Renal cortical epithelial cell (primary cell): ENCODE results near the gene PDE3A. TPM values are rescaled to one million over a fixed set of nuclear protein-coding genes. Genes with fewer than 3 reads are reported as not detected.
A peak's percentile ranks its signal among the peaks of the same experiment; 100 is the strongest.

Experiments used
- DNase-seq: peaks from one replicate; pipeline ENCODE4 v3.0.0-alpha.2; 2011; ENCODE audit warnings: low read depth
- total RNA-seq: library from RNA; depleted of rRNA; stranded (reverse); fragments of >200 nt; gene quantifications from 2 replicates; pipeline ENCODE4 v1.2.3, GENCODE V29; 2014

The PDE3A gene
- total RNA-seq, 1 donor from 2014 or later: 0.10 TPM

- no peak for DNase-seq
Observed at GRCh38 chr12:20494851-20495250, 126.5 kb downstream of the PDE3A start.

GRCh38 chr12:20495997-20496396 lies 127.7 kb downstream of the PDE3A start:
- DNase-seq: no peak

- no peak for DNase-seq
Observed at GRCh38 chr12:20497707-20498106, 129.4 kb downstream of the PDE3A start.

- no peak for DNase-seq
Observed at GRCh38 chr12:20501958-20502357, 133.6 kb downstream of the PDE3A start.

GRCh38 chr12:20503858-20504257 lies 135.5 kb downstream of the PDE3A start:
- DNase-seq: no peak

- no peak for DNase-seq
Observed at GRCh38 chr12:20505056-20505455, 136.7 kb downstream of the PDE3A start.

GRCh38 chr12:20507056-20507455 lies 138.7 kb downstream of the PDE3A start:
- no peak for DNase-seq

- no peak for DNase-seq
Observed at GRCh38 chr12:20507711-20508110, 139.4 kb downstream of the PDE3A start.

- no peak for DNase-seq
Observed at GRCh38 chr12:20508359-20508758, 140.0 kb downstream of the PDE3A start.

- no peak for DNase-seq
Observed at GRCh38 chr12:20508962-20509361, 140.6 kb downstream of the PDE3A start.

GRCh38 chr12:20510811-20511210 lies 142.5 kb downstream of the PDE3A start:
- DNase-seq: no peak

GRCh38 chr12:20513189-20513588 lies 144.9 kb downstream of the PDE3A start:
- no peak for DNase-seq

GRCh38 chr12:20514598-20514997 lies 146.3 kb downstream of the PDE3A start:
- DNase-seq: no peak

- DNase-seq: no peak
Observed at GRCh38 chr12:20520532-20520931, 152.2 kb downstream of the PDE3A start.

GRCh38 chr12:20523658-20524057 lies 155.3 kb downstream of the PDE3A start:
- no peak for DNase-seq

- DNase-seq: no peak
Observed at GRCh38 chr12:20524113-20524512, 155.8 kb downstream of the PDE3A start.

GRCh38 chr12:20525064-20525610 lies 156.8 kb downstream of the PDE3A start:
- no peak for DNase-seq

GRCh38 chr12:20527417-20528163 lies 159.3 kb downstream of the PDE3A start:
- DNase-seq: peak; percentile 87

- peak; percentile 11 for DNase-seq
Observed at GRCh38 chr12:20528208-20528607, 159.9 kb downstream of the PDE3A start.

- DNase-seq: no peak
Observed at GRCh38 chr12:20546267-20546666, 177.9 kb downstream of the PDE3A start.

GRCh38 chr12:20547816-20548575 lies 179.7 kb downstream of the PDE3A start:
- DNase-seq: no peak

- DNase-seq: no peak
Observed at GRCh38 chr12:20548611-20549010, 180.3 kb downstream of the PDE3A start.
